HepG2 (cell line): Measurements from ENCODE around the gene OBSL1. TPM values are rescaled to one million over a fixed set of nuclear protein-coding genes. Genes with fewer than 3 reads are reported as not detected.

Experiments
- ASH2L ChIP-seq: fragments of 300-600, 200-600 bp; sonication (generic); IDR thresholded peaks from 2 replicates; pipeline ENCODE4 v1.7.0; 2017; ENCODE audit warnings: low read depth, mild to moderate bottlenecking, moderate library complexity, mixed read lengths, low read length; ENCODE audit not compliant: insufficient read length
- ATM ChIP-seq: fragments of 450-650 bp; IDR thresholded peaks from 2 replicates; pipeline ENCODE4 v1.7.1; 2017; ENCODE audit warnings: mild to moderate bottlenecking, borderline replicate concordance
- ATRX ChIP-seq: sonication (generic); formaldehyde crosslinking; IDR thresholded peaks from 2 replicates; pipeline ENCODE4 v1.4.0; 2020; ENCODE audit warnings: missing genetic modification reagents, borderline replicate concordance
- CCDC6 ChIP-seq: sonication (generic); formaldehyde crosslinking; IDR thresholded peaks from 2 replicates; pipeline ENCODE4 v1.8.1; 2022; ENCODE audit warnings: mild to moderate bottlenecking, missing genetic modification reagents, moderate library complexity
- DNMT3B ChIP-seq: conservative IDR thresholded peaks from 2 replicates; pipeline ENCODE4 v1.6.1; 2016; ENCODE audit warnings: missing biosample characterization, control low read depth
- GABPB1 ChIP-seq: IDR thresholded peaks from 2 replicates; pipeline ENCODE4 v1.6.1; 2016; ENCODE audit warnings: mild to moderate bottlenecking, missing genetic modification reagents, moderate library complexity, missing compliant biosample characterization
- JUND ChIP-seq: sonication (generic); formaldehyde crosslinking; IDR thresholded peaks from 2 replicates; pipeline ENCODE4 v1.8.0; 2022; ENCODE audit warnings: mild to moderate bottlenecking, missing genetic modification reagents
- LCORL ChIP-seq, 2 experiments: fragments of 450-650 bp in 1 of 2; sonication (generic) in 1 of 2; formaldehyde crosslinking in 1 of 2; IDR thresholded peaks; 2 replicates each; pipeline versions ENCODE4 v1.5.0 to v1.6.1; 2017 to 2020; ENCODE audit warnings: antibody characterized with exemption in 1 of 2, missing genetic modification reagents in 1 of 2
- MBD4 ChIP-seq: IDR thresholded peaks from 2 replicates; pipeline ENCODE4 v1.6.1; 2012; ENCODE audit warnings: low read length, inconsistent platforms, borderline replicate concordance
- PHB2 ChIP-seq: fragments of 450-650 bp; IDR thresholded peaks from 2 replicates; pipeline ENCODE4 v1.6.1; 2018; ENCODE audit not compliant: partially characterized antibody
- PHF21A ChIP-seq: sonication (generic); formaldehyde crosslinking; IDR thresholded peaks from 2 replicates; pipeline ENCODE4 v1.5.0; 2020; ENCODE audit warnings: mild to moderate bottlenecking, missing genetic modification reagents
- POLR2A ChIP-seq, 2 experiments: IDR thresholded peaks; 2 replicates each; pipeline ENCODE4 v1.6.1; 2011; ENCODE audit warnings: low read depth in 2 of 2, low read length in 2 of 2, mild to moderate bottlenecking in 1 of 2, moderate library complexity in 1 of 2; ENCODE audit not compliant: insufficient read depth in 1 of 2
- RNF2 ChIP-seq: fragments of 450-650 bp; conservative IDR thresholded peaks from 2 replicates; pipeline ENCODE4 v1.6.1; 2016; ENCODE audit warnings: low read depth
- SMAD3 ChIP-seq: sonication (generic); formaldehyde crosslinking; IDR thresholded peaks from 2 replicates; pipeline ENCODE4 v1.4.0; 2020; ENCODE audit warnings: missing genetic modification reagents
- STAG1 ChIP-seq: sonication (generic); formaldehyde crosslinking; IDR thresholded peaks from 2 replicates; pipeline ENCODE4 v1.4.0; 2020; ENCODE audit warnings: missing genetic modification reagents
- TEAD2 ChIP-seq: sonication (generic); formaldehyde crosslinking; IDR thresholded peaks from 2 replicates; pipeline ENCODE4 v1.9.0; 2021; ENCODE audit warnings: missing genetic modification reagents
- ZBTB42 ChIP-seq: sonication (generic); formaldehyde crosslinking; IDR thresholded peaks from 2 replicates; pipeline ENCODE4 v1.5.0; 2020; ENCODE audit warnings: mild to moderate bottlenecking, missing genetic modification reagents
- ZIK1 ChIP-seq: sonication (generic); formaldehyde crosslinking; IDR thresholded peaks from 2 replicates; pipeline ENCODE4 v1.5.0; 2020; ENCODE audit warnings: mild to moderate bottlenecking, low read depth, missing genetic modification reagents, borderline replicate concordance
- ZNF136 ChIP-seq: sonication (generic); formaldehyde crosslinking; IDR thresholded peaks from 2 replicates; pipeline ENCODE4 v1.8.1; 2022; ENCODE audit warnings: low read depth, mild to moderate bottlenecking, moderate library complexity, missing genetic modification reagents
- ZNF260 ChIP-seq: sonication (generic); formaldehyde crosslinking; IDR thresholded peaks from 2 replicates; pipeline ENCODE4 v1.4.0; 2020; ENCODE audit warnings: missing genetic modification reagents, low read depth, mild to moderate bottlenecking, borderline replicate concordance
- ZNF331 ChIP-seq: sonication (generic); formaldehyde crosslinking; IDR thresholded peaks from 2 replicates; pipeline ENCODE4 v1.4.0; 2020; ENCODE audit warnings: missing genetic modification reagents
- ZNF354B ChIP-seq: sonication (generic); formaldehyde crosslinking; IDR thresholded peaks from 2 replicates; pipeline ENCODE4 v1.8.0; 2022; ENCODE audit warnings: mild to moderate bottlenecking, missing genetic modification reagents
- ZNF451 ChIP-seq: sonication (generic); formaldehyde crosslinking; IDR thresholded peaks from 2 replicates; pipeline ENCODE4 v1.5.0; 2020; ENCODE audit warnings: mild to moderate bottlenecking, missing genetic modification reagents
- ZNF660 ChIP-seq: sonication (generic); formaldehyde crosslinking; IDR thresholded peaks from 2 replicates; pipeline ENCODE4 v1.5.1; 2020; ENCODE audit warnings: mild to moderate bottlenecking, low read depth, missing genetic modification reagents, borderline replicate concordance
- ZNF749 ChIP-seq: sonication (generic); formaldehyde crosslinking; IDR thresholded peaks from 2 replicates; pipeline ENCODE4 v1.8.0; 2022; ENCODE audit warnings: mild to moderate bottlenecking, missing genetic modification reagents, moderate library complexity, borderline replicate concordance
- ZNF782 ChIP-seq: sonication (generic); formaldehyde crosslinking; IDR thresholded peaks from 2 replicates; pipeline ENCODE4 v1.4.0; 2020; ENCODE audit warnings: missing genetic modification reagents, mild to moderate bottlenecking, borderline replicate concordance
- ZSCAN12 ChIP-seq: sonication (generic); formaldehyde crosslinking; IDR thresholded peaks from 2 replicates; pipeline ENCODE4 v1.9.0; 2021; ENCODE audit warnings: mild to moderate bottlenecking, missing genetic modification reagents
- polyA plus RNA-seq, 8 experiments: library from polyadenylated mRNA; depleted of rRNA in 3 of 8; stranded (reverse) in 7 of 8; unstranded in 1 of 8; fragments of >200 nt; fragmentation: Illumina TruSeq in 4 of 8; extraction: Trizol in 4 of 8; gene quantifications; 2 replicates each; pipeline versions ENCODE4 v1.2.1 to v1.2.3, GENCODE V29; 2011 to 2016; ENCODE audit warnings: low read depth in 4 of 8, missing spikeins in 1 of 8, mixed read lengths in 1 of 8; ENCODE audit not compliant: insufficient read depth in 1 of 8
- total RNA-seq, 5 experiments: library from RNA; depleted of rRNA; stranded (reverse); fragments of >200 nt; fragmentation: Illumina TruSeq; extraction: Trizol; gene quantifications; 2 replicates each; pipeline ENCODE4 v1.2.3, GENCODE V29; 2016; ENCODE audit warnings: low read depth in 1 of 5
- TF ChIP-seq, protein P1 (sequence below): sonication (generic); formaldehyde crosslinking; conservative IDR thresholded peaks from 2 replicates; pipeline ENCODE4 v1.4.0; 2020; ENCODE audit warnings: missing genetic modification reagents
- TF ChIP-seq, protein P2 (sequence below): sonication (generic); formaldehyde crosslinking; IDR thresholded peaks from 2 replicates; pipeline ENCODE4 v1.8.0; 2022; ENCODE audit warnings: mild to moderate bottlenecking, missing genetic modification reagents, moderate library complexity

Gene OBSL1
- total and polyA plus RNA-seq, 2 of the 13 experiments (the other 11 are each of a cell fraction or from before 2014, with no cell fraction given): 86.7 to 218 TPM

DNA sequence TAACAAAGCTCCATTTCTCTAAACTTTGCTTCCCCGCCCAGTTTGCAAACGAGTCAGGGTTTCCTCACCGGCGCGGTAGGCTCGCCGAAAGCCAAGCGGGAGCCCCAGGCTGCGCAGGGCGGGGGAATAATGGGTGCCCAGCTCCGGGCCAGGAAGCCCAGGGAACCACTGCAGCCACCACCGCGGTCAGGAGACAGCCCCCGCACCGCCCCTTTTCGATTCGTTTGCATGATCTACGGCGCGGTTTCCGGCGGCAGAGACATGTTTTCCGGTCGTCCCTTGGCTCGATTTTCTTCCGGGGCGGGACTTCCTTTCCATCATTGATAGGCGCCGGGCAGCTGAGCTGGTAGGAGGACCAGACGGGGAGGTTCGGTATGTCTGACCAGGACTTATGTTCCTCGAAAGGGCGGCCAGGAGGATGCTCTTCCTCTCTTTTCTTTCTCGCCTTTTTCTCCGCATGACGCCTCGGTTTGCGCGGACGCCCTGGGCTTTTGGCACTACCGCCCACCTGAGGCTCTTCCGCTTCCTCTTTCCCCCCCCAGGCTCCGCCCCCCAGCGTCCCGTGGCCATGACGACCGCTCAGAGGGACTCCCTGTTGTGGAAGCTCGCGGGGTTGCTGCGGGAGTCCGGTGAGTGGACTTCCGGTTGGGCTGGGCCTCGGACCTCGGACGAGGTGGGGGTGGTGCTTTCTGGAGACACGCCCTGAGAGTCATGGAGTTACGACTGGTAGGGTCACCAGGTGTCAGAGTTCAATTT is 26.4 kb upstream of the OBSL1 start, which contains the start of gene STK11IP (continued):
- TF ChIP-seq LCORL (IDR thresholded peaks at IDR 0.05): no peak
- peak; percentile 61 for TF ChIP-seq LCORL (CRISPR knock-in tag; IDR thresholded peaks at IDR 0.05)
- TF ChIP-seq, protein P1, sequence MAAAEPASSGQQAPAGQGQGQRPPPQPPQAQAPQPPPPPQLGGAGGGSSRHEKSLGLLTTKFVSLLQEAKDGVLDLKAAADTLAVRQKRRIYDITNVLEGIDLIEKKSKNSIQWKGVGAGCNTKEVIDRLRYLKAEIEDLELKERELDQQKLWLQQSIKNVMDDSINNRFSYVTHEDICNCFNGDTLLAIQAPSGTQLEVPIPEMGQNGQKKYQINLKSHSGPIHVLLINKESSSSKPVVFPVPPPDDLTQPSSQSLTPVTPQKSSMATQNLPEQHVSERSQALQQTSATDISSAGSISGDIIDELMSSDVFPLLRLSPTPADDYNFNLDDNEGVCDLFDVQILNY (CRISPR knock-in tag): no peak
- TF ChIP-seq DNMT3B (CRISPR knock-in tag): peak; percentile 56; the same call in 1 of the 2 replicates
- peak; percentile 96 for TF ChIP-seq ASH2L
- TF ChIP-seq ZNF749 (CRISPR knock-in tag): 0 out of 2 replicates have a peak, but pooled peaks have one; percentile 76
- no peak for TF ChIP-seq CCDC6
- no peak for TF ChIP-seq ZNF354B (CRISPR knock-in tag)
- TF ChIP-seq RNF2: no peak
- no peak for TF ChIP-seq PHB2
- TF ChIP-seq STAG1 (CRISPR knock-in tag): peak; percentile 31
- TF ChIP-seq ZBTB42 (CRISPR knock-in tag): no peak
- 0 out of 2 replicates have a peak, but pooled peaks have one; percentile 61 for TF ChIP-seq ZSCAN12 (CRISPR knock-in tag)
- peak; percentile 64 for TF ChIP-seq ZNF331 (CRISPR knock-in tag)
- TF ChIP-seq MBD4: no peak
- TF ChIP-seq, protein P2, sequence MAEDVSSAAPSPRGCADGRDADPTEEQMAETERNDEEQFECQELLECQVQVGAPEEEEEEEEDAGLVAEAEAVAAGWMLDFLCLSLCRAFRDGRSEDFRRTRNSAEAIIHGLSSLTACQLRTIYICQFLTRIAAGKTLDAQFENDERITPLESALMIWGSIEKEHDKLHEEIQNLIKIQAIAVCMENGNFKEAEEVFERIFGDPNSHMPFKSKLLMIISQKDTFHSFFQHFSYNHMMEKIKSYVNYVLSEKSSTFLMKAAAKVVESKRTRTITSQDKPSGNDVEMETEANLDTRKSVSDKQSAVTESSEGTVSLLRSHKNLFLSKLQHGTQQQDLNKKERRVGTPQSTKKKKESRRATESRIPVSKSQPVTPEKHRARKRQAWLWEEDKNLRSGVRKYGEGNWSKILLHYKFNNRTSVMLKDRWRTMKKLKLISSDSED: no peak; the same call in 1 of the 2 replicates
- no peak for TF ChIP-seq ZNF260 (CRISPR knock-in tag)
- TF ChIP-seq ZNF660: no peak
- peak; percentile 99 for TF ChIP-seq GABPB1 (CRISPR knock-in tag)
- no peak for TF ChIP-seq ZIK1 (CRISPR knock-in tag)
- TF ChIP-seq ZNF451: no peak
- peak; percentile 89 to 96 for TF ChIP-seq POLR2A (IDR thresholded peaks at IDR 0.05; ENCODE audit: insufficient read depth in 1 of 2, low read depth in 2 of 2, low read length in 2 of 2)
- TF ChIP-seq ZNF136 (CRISPR knock-in tag): 0 out of 2 replicates have a peak, but pooled peaks have one; percentile 64
- no peak for TF ChIP-seq ATM
- TF ChIP-seq ZNF782 (CRISPR knock-in tag): 0 out of 2 replicates have a peak, but pooled peaks have one; percentile 81
- 0 out of 2 replicates have a peak, but pooled peaks have one; percentile 37 for TF ChIP-seq JUND (CRISPR knock-in tag)
- TF ChIP-seq ATRX (CRISPR knock-in tag): no peak; the same call in 1 of the 2 replicates
- TF ChIP-seq PHF21A: peak; percentile 81; the same call in 1 of the 2 replicates
- TF ChIP-seq SMAD3: peak; percentile 86
- TF ChIP-seq TEAD2 (CRISPR knock-in tag): no peak
